Measurements from ENCODE around the gene RIOX2.

GRCh38 chr3:98003306-98003969 lies 31.2 kb upstream of the RIOX2 start:
- no peak for TF ChIP-seq CTCF (IDR thresholded peaks at IDR 0.05)
- no peak for TF ChIP-seq POLR2A (IDR thresholded peaks at IDR 0.05)
